ENCODE measurements around the gene MTFP1.

MTFP1 gene

GRCh38 chr22:30470655-30471054 is 45.1 kb downstream of the MTFP1 start:
- H3K4me3 ChIP-seq (replicated peaks; ENCODE audit: low read depth, low read length), result no peak overlapping the region

GRCh38 chr22:30471616-30472318 is 46.2 kb downstream of the MTFP1 start, which contains the start of gene SEC14L3:
Gene SEC14L3, minus strand, starts transcription at chr22:30472017. Its CDS starts 59 bp downstream, at chr22:30471958.
- TF ChIP-seq CTCF (IDR thresholded peaks at IDR 0.05; ENCODE audit: low read depth, low read length, missing control alignments), result no peak

More at GRCh38 chr22:30470655-30471054, 45.1 kb downstream of the MTFP1 start:
- no peak for TF ChIP-seq CTCF (IDR thresholded peaks at IDR 0.05; ENCODE audit: low read depth, low read length, missing control alignments)
- DNase-seq (ENCODE audit: extremely low read depth, low read depth), result no peak

GRCh38 chr22:30472994-30473720 is 47.6 kb downstream of the MTFP1 start:
- H3K4me3 ChIP-seq (replicated peaks; ENCODE audit: low read depth, low read length), result no peak overlapping the region
- DNase-seq (ENCODE audit: extremely low read depth, low read depth), result no peak
- TF ChIP-seq CTCF (IDR thresholded peaks at IDR 0.05; ENCODE audit: low read depth, low read length, missing control alignments), result no peak

More at GRCh38 chr22:30471616-30472318, 46.2 kb downstream of the MTFP1 start, which contains the start of gene SEC14L3:
- DNase-seq (ENCODE audit: extremely low read depth, low read depth), result no peak
- no peak within 1 kb of the TSS for H3K4me3 ChIP-seq (replicated peaks; ENCODE audit: low read depth, low read length)

- DNase-seq (ENCODE audit: extremely low read depth, low read depth), result no peak
- no peak overlapping the region for H3K4me3 ChIP-seq (replicated peaks; ENCODE audit: low read depth, low read length)
- no peak for TF ChIP-seq CTCF (IDR thresholded peaks at IDR 0.05; ENCODE audit: low read depth, low read length, missing control alignments)
These were observed 48.6 kb downstream of the MTFP1 start for GRCh38 chr22:30474121-30474520.

GRCh38 chr22:30474683-30475424 is 49.3 kb downstream of the MTFP1 start:
- no peak for TF ChIP-seq CTCF (IDR thresholded peaks at IDR 0.05; ENCODE audit: low read depth, low read length, missing control alignments)
- no peak overlapping the region for H3K4me3 ChIP-seq (replicated peaks; ENCODE audit: low read depth, low read length)
- DNase-seq (ENCODE audit: extremely low read depth, low read depth), result no peak
